Keratinocyte (primary cell): ENCODE data around the gene INPP5A.

Source experiments
- CTCF ChIP-seq, 3 experiments: IDR thresholded peaks in 1 of 3; conservative IDR thresholded peaks in 1 of 3; optimal IDR thresholded peaks in 1 of 3; 2 replicates in 2 of 3; 3 replicates in 1 of 3; pipeline versions ENCODE3 to v1.5.1; 2011; ENCODE audit warnings: low read length in 3 of 3, mild to moderate bottlenecking in 3 of 3, moderate library complexity in 2 of 3, control low read depth in 1 of 3, inconsistent platforms in 1 of 3; ENCODE audit not compliant: insufficient read depth in 2 of 3; ENCODE audit errors: extremely low read depth in 1 of 3
- EZH2 ChIP-seq: IDR thresholded peaks from one replicate; pipeline ENCODE4 v1.6.1; 2012; ENCODE audit warnings: inconsistent platforms, mild to moderate bottlenecking, low read length, moderate library complexity

DNA sequence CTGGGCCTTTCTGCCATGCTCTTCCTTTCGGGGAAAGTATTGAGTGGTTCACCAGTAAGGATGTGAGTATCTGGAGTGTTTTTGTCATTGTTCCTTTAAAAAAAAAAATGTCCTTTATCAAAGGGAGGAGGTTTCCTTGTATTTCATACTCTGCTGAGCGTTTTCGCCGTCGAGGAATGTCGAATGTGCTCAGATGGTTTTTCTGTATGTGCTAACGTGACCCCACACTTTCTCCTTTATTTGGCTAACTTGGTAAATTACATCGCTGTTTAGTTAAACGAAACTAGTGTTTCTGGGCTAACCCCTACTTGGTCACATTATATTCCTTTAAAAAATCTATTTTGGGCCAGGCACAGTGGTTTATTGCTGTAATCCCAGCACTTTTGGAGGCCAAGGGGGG, 45.9 kb downstream of the INPP5A start:
- no peak for TF ChIP-seq CTCF (optimal IDR thresholded peaks at IDR 0.05 in 1 of 3, IDR thresholded peaks at IDR 0.05 in 1 of 3, conservative IDR thresholded peaks at IDR 0.05 in 1 of 3; ENCODE audit: extremely low read depth in 1 of 3, insufficient read depth in 2 of 3, low read length in 3 of 3)
- no peak for TF ChIP-seq EZH2
